AG04449 (cell line): ENCODE data around the gene RP2.
A peak's percentile ranks its signal among the peaks of the same experiment; 100 is the strongest.

Source experiments
- CTCF ChIA-PET: fragments of 350-600 bp; formaldehyde crosslinking; extraction: SDS; loops from one replicate; lab custom pipeline; 2021; ENCODE audit warnings: antibody characterized with exemption; lab: Yijun Ruan, JAX
- POLR2A ChIA-PET: fragments of 400-600, 350-600 bp; formaldehyde crosslinking; extraction: SDS; loops from one replicate; lab custom pipeline; 2020; ENCODE audit warnings: antibody characterized with exemption, inconsistent platforms; lab: Yijun Ruan, JAX
- DNase-seq: peaks from one replicate; pipeline ENCODE4 v3.0.0-alpha.2; 2010; ENCODE audit warnings: low read depth, low spot score
- H3K4me3 ChIP-seq: 2 replicates; pipeline ENCODE4 v1.5.1; 2011; ENCODE audit warnings: low read depth, mild to moderate bottlenecking, control low read depth, low read length
- TF ChIP-seq, protein P1 (sequence below): IDR thresholded peaks from one replicate; pipeline ENCODE4 v1.5.1; 2011; ENCODE audit warnings: mild to moderate bottlenecking, moderate library complexity, low read length, control low read depth, inconsistent platforms; ENCODE audit not compliant: insufficient read depth; ENCODE audit errors: missing control alignments

Gene RP2

DNA sequence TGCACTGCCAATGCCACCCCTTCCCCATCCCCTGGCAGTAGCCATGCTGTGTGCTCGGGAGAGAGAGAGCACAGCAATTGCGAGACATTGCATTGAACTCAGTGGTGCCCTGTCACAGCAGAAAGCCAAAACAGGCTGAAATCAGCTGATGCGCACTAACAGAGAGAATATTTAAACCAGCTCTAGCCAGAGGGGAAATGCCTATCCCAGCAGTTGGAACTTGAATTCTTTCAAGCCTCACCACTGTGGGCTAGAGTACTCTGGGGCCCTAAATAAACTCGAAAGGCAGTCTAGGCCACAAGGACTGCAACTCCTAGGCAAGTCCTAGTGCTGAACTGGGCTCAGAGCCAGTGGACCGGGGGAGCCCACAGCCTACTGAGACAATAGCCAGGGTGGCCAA is 17.7 kb upstream of the RP2 start:
- TF ChIP-seq, protein P1, sequence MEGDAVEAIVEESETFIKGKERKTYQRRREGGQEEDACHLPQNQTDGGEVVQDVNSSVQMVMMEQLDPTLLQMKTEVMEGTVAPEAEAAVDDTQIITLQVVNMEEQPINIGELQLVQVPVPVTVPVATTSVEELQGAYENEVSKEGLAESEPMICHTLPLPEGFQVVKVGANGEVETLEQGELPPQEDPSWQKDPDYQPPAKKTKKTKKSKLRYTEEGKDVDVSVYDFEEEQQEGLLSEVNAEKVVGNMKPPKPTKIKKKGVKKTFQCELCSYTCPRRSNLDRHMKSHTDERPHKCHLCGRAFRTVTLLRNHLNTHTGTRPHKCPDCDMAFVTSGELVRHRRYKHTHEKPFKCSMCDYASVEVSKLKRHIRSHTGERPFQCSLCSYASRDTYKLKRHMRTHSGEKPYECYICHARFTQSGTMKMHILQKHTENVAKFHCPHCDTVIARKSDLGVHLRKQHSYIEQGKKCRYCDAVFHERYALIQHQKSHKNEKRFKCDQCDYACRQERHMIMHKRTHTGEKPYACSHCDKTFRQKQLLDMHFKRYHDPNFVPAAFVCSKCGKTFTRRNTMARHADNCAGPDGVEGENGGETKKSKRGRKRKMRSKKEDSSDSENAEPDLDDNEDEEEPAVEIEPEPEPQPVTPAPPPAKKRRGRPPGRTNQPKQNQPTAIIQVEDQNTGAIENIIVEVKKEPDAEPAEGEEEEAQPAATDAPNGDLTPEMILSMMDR: no peak
- POLR2A ChIA-PET: no interaction called here
- no peak for DNase-seq
- no peak overlapping the region for H3K4me3 ChIP-seq
- CTCF ChIA-PET: no interaction called here

DNA sequence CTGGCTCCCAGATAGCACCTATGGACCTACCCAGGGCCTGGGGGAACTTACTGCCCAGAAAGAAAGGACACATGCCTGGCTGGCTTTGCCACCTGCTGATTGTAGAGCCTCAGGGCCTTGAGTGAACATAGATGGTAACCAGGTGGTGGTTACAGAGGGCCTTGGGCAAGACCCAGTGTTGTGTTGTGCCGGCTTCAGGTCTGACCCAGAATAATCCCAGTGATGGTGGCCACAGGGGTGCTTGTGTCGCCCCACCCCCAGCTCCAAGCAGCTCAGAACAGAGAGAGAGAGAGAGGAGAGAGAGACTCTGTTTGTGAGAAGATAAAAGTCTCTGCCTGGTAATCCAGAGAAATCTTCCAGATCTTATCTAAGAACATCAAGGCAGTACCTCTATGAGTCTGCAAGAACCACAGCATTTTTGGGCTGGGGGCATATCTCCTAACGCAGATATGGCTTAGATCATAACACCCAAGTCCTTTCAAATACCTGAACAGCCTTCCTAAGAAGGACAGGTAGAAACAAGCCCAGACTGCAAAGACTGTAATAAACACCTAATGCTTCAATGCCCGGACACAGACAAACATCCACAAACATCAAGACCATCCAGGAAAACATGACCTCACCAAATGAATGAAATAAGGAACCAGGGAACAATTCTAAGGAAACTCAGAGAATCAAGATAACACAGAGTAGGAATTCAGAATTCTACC is 16.3 kb upstream of the RP2 start:
- POLR2A ChIA-PET: no interaction called here
- CTCF ChIA-PET: no interaction called here
- H3K4me3 ChIP-seq: no peak overlapping the region
- TF ChIP-seq, protein P1: no peak
- DNase-seq: no peak

DNA sequence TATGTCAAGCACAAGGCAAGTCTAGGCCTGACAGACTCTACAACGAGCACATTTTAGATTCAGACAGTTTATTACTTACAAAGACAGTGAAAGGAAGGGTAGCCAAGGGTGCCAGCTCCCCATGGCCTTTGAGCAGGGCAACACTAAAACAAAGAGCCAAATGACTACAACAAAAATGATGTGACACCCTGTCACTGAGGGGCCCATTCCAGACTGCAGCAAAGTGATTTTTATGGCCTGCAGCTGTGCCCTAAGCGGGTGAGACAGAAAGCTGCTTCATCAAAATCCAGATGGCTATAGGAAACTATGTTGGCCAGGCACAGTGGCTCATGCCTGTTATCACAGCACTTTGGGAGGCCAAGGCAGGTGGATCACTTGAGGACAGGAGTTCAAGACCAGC is 13.4 kb upstream of the RP2 start:
- TF ChIP-seq, protein P1: no peak

DNA sequence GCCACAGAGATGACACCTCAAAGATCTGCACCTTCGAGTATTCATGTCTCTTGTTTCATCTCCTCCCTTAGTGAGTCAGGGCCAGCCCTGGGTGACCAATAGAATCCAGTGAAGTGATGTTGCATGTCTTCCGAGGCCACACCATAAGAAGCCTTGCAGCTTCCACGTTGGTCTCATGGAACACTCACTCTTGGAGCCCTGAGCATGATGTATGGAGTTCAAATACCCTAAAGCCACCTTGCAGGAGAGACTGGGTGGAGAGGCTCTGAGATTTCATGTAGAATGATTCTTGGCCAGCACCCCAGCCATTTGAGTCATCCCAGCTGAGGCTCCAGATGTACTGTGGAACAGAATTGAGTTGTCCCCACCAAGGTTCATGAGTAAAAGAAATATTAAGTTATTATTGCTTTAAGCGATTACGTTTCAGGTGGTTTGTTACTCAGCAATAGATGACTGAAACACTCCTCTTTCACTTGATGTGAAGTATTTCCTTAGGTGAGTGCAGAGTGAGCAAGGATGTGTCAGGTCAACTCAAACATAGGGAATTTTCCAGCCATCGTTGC is 5.0 kb upstream of the RP2 start:
- TF ChIP-seq, protein P1: no peak
- POLR2A ChIA-PET: no interaction called here
- CTCF ChIA-PET: no interaction called here
- DNase-seq: no peak
- H3K4me3 ChIP-seq: no peak overlapping the region

More for the DNA sequence above, 13.4 kb upstream of the RP2 start:
- CTCF ChIA-PET: interaction anchor here (1.6 kb wide), 1 partner anchor 207 kb away, joined by 4 read pairs; no protein-coding TSS in a partner anchor
- POLR2A ChIA-PET: no interaction called here
- no peak overlapping the region for H3K4me3 ChIP-seq
- no peak for DNase-seq

DNA sequence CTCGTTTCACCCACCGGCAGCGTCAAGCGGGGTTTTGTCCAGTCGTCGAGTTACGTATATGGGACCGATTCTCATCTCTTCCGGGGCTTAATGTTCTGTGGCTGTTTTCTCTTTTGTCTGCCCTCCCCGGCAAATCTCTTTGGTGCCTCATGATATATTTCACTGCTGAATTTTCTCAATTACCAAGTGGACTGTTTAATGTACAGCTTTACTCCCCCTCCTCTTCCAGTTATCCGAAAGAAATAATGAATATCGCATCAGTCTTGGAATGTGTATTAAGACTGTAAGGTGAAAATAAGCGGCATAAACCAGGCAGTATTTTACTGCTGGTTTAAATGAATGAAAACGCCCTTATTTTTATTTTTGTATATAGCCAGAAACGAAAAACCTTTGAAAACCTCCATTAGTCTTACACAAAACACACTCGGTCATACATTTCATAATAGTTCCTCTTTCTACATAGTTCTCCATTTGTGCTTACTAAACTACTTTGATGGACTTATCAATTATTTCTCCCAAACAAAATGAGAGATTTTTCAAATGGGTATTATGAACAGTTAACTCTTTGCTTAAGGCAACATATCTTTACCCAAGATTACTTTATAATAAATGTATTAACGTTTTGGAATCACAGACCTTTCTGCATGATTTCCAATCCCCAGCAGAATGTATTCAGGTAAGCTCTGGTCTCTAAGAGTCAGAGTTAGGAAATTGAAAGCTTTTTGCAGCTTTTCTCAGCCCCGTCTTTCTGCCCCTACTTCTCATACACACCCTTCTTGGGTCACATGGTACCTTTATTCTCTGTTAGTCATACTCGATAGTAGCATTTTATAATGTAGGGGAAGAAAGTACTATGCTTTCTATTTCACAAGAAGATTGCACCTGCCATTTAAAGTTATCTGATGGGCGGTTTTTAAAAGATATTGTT is 979 bp downstream of the RP2 start:
- TF ChIP-seq, protein P1: no peak
- ChIA-PET CTCF (interaction anchor here (1.0 kb wide), 1 partner anchor 65 kb away, joined by 4 read pairs; no protein-coding TSS in a partner anchor), POLR2A (interaction anchor here (1.2 kb wide), 1 partner anchor 45 kb away, joined by 3 read pairs; no protein-coding TSS in a partner anchor)
- peak overlapping the region; percentile 76 for H3K4me3 ChIP-seq
- no peak for DNase-seq
